ENCODE measurements around the gene FILIP1L. TPM values are rescaled to one million over a fixed set of nuclear protein-coding genes. Genes with fewer than 3 reads are reported as not detected.

Gene FILIP1L
- total and polyA plus RNA-seq, 2 of the 8 experiments (the other 6 are each of a cell fraction or from before 2014, with no cell fraction given): 0.06 to 0.09 TPM

- Histone ChIP-seq H3K23me2 (ENCODE audit: low read depth, low read length) (no peaks in the 10 kb centered on the region), H3K4me2 (ENCODE audit: insufficient read depth in 1 of 2, low read depth in 2 of 2, low read length in 2 of 2) (no peak overlapping the region), H3K79me2 (ENCODE audit: control insufficient read depth in 1 of 2, insufficient read depth in 2 of 2, low read length in 2 of 2) (no peaks in the 10 kb centered on the region), H4K5ac (ENCODE audit: insufficient read length, low read depth, low read length) (no peak overlapping the region), H2BK120ac (replicated peaks; ENCODE audit: low read depth, low read length) (no peak overlapping the region), H2BK15ac (ENCODE audit: low read length) (no peak overlapping the region), H4K20me1 (replicated peaks in 1 of 2; ENCODE audit: control insufficient read depth in 1 of 2, insufficient read depth in 2 of 2, low read length in 2 of 2) (no peaks in the 10 kb centered on the region), H3K14ac (ENCODE audit: insufficient read length) (no peak overlapping the region), H3K4me1 (replicated peaks in 1 of 4; ENCODE audit: control insufficient read depth in 3 of 4, insufficient read depth in 4 of 4, low read length in 3 of 4) (peaks cover 2 to 6% (median 4%) of the 10 kb centered on the region in 4 experiments; a peak in 3 of 7 replicates), H3K27me3 (replicated peaks in 1 of 4; ENCODE audit: control insufficient read depth in 3 of 4, extremely low read depth in 1 of 4, insufficient read depth in 3 of 4, low read length in 3 of 4) (no peaks in the 10 kb centered on the region), H3K4me3 (ENCODE audit: extremely low read depth in 1 of 4, insufficient read depth in 2 of 4, low read depth in 3 of 4, low read length in 4 of 4) (no peak overlapping the region), H2BK12ac (ENCODE audit: low read depth, low read length) (no peak overlapping the region), H4K91ac (replicated peaks; ENCODE audit: insufficient read length, low read length) (no peak overlapping the region), H4K8ac (ENCODE audit: extremely low read depth, insufficient read depth, low read length) (no peak overlapping the region), H3K9ac (replicated peaks in 1 of 4; ENCODE audit: extremely low read depth in 1 of 4, low read depth in 3 of 4, low read length in 3 of 4) (no peak overlapping the region), H2AFZ (ENCODE audit: low read length) (no peak overlapping the region), H3K18ac (ENCODE audit: extremely low read depth, low read length) (no peak overlapping the region), H3K9me3 (ENCODE audit: insufficient read depth in 2 of 2, low read depth in 1 of 2, low read length in 1 of 2) (no peaks in the 10 kb centered on the region), H2AK5ac (ENCODE audit: low read depth, low read length) (no peak overlapping the region), H3K27ac (ENCODE audit: low read depth, low read length) (no peak overlapping the region), H3K23ac (ENCODE audit: insufficient read length) (no peak overlapping the region), H3K79me1 (ENCODE audit: low read depth, low read length) (no peaks in the 10 kb centered on the region), H3K36me3 (ENCODE audit: control insufficient read depth in 2 of 4, insufficient read depth in 4 of 4, low read length in 3 of 4) (no peaks in the 10 kb centered on the region), H2BK20ac (ENCODE audit: low read length) (no peak overlapping the region), H3K56ac (replicated peaks; ENCODE audit: insufficient read length, low read depth, low read length) (no peak overlapping the region), H3K4ac (replicated peaks; ENCODE audit: insufficient read length, low read depth, low read length) (no peak overlapping the region), H2BK5ac (ENCODE audit: low read depth, low read length) (no peak overlapping the region)
- TF ChIP-seq TEAD4 (IDR thresholded peaks at IDR 0.05; ENCODE audit: low read depth, low read length) (no peak), SP1 (IDR thresholded peaks at IDR 0.05; ENCODE audit: low read depth, low read length) (no peak)
- no peak for FAIRE-seq
- 91% methylated on average over 3 of the region's 3 CpGs; no CpG with 5 or more reads in 1 of the 2 experiments for WGBS, 2 experiments (ENCODE audit: extremely low coverage in 1 of 2, insufficient coverage in 1 of 2, insufficient read length in 1 of 2, insufficient replicate concordance in 2 of 2, low coverage in 1 of 2, low lambda C conversion rate in 2 of 2, missing lambda C conversion rate in 1 of 2)
- POLR2A ChIA-PET (ENCODE audit: partially characterized antibody): no interaction called here
- DNase-seq (ENCODE audit: low read depth in 1 of 2, low spot score in 2 of 2): no peak
- CTCF ChIA-PET (ENCODE audit: partially characterized antibody): interaction anchor here (0.8 to 2.7 kb wide), 28 partner anchors 9 to 239 kb away, joined by 3 to 27 read pairs (median 4); partner anchors contain the start of gene TBC1D23
Measured at GRCh38 chr3:100069472-100069871, 44.8 kb downstream of the FILIP1L start.

Measured in H1 (cell line).